Spleen (tissue), 7 donors: ENCODE measurements around the gene ALDH2.

Experiments used
- POLR2AphosphoS5 ChIP-seq, 3 donors: sonication (generic); formaldehyde crosslinking; IDR thresholded peaks; one replicate each; pipeline ENCODE4 v1.5.1; 2017; ENCODE audit warnings: antibody characterized with exemption in 3 of 3
- TF ChIP-seq, protein P1 (sequence below), 11 experiments: fragments of 200-600 bp in 7 of 11; fragments of 450-650 bp in 4 of 11; sonication (generic) in 4 of 11; IDR thresholded peaks in 8 of 11; conservative IDR thresholded peaks in 3 of 11; 1 replicate in 7 of 11; 2 replicates in 4 of 11; pipeline versions ENCODE4 v1.4.0 to v1.8.0; 2016 to 2021; ENCODE audit warnings: antibody characterized with exemption in 11 of 11, inconsistent platforms in 4 of 11, mild to moderate bottlenecking in 1 of 11
- donor health status: DM: no; HTN: no; CAD: no; lungs with moderate emphysema.
- donor health status: DM: no; HTN: no; CAD: no.
- donor health status: DM: no; HTN: no; CAD: no.

DNA sequence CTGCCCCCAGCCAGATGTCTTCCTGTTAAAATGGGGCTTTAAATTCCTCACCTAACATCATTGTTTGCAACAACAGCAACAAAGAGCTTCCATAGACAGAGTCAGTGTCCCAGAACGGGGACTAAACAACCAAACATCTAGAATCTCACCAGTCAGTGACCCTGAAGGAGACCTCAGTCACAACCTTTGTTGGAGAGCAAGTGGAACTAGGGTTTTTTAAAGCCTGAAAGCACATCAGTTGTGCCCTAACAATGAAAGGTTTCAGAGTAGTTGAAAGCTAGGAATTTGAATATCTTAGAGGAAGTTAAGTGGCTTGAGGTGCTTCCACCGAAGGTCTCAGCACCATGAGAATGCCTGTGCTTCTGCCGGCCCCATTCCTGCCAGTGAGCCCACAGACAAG, 5.0 kb upstream of the ALDH2 start:
- TF ChIP-seq, protein P1, sequence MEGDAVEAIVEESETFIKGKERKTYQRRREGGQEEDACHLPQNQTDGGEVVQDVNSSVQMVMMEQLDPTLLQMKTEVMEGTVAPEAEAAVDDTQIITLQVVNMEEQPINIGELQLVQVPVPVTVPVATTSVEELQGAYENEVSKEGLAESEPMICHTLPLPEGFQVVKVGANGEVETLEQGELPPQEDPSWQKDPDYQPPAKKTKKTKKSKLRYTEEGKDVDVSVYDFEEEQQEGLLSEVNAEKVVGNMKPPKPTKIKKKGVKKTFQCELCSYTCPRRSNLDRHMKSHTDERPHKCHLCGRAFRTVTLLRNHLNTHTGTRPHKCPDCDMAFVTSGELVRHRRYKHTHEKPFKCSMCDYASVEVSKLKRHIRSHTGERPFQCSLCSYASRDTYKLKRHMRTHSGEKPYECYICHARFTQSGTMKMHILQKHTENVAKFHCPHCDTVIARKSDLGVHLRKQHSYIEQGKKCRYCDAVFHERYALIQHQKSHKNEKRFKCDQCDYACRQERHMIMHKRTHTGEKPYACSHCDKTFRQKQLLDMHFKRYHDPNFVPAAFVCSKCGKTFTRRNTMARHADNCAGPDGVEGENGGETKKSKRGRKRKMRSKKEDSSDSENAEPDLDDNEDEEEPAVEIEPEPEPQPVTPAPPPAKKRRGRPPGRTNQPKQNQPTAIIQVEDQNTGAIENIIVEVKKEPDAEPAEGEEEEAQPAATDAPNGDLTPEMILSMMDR (IDR thresholded peaks at IDR 0.05 in 8 of 11, conservative IDR thresholded peaks at IDR 0.05 in 3 of 11) = no peak
- no peak for TF ChIP-seq POLR2AphosphoS5 (IDR thresholded peaks at IDR 0.05)
